GM19467 (cell line): ENCODE data around the gene CCDC158.
"Not testable (repeated sequence)": the region's sequence is repeated elsewhere in the genome, so short reads cannot be mapped to it uniquely, and the experiment has no call there.

Experiments
- ATAC-seq: cut with Tn5 transposase; IDR thresholded peaks from one replicate; pipeline ENCODE4 v1.9.1; 2021; ENCODE audit warnings: mild to moderate bottlenecking, moderate library complexity; ENCODE audit not compliant: unreplicated experiment

CCDC158 gene

DNA sequence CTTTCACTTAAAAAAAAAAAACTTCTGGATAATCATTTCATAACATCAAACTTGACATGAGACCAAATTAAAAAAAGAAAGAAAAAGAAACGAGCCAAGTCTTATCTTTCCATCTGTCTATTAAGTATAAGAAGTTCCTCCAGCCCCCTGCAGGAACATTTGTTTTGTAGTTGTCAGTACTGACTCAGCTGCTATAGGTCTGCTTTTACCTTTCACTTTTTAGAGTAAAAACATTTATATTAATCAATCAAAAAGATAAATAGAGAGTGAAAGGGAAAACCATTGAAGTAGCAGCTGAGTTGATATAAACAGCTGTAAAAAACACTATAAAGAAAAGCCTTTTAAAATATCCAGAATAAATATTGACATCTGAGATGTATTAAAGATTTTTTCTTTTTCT is 46.1 kb downstream of the CCDC158 start:
- no peak for ATAC-seq

DNA sequence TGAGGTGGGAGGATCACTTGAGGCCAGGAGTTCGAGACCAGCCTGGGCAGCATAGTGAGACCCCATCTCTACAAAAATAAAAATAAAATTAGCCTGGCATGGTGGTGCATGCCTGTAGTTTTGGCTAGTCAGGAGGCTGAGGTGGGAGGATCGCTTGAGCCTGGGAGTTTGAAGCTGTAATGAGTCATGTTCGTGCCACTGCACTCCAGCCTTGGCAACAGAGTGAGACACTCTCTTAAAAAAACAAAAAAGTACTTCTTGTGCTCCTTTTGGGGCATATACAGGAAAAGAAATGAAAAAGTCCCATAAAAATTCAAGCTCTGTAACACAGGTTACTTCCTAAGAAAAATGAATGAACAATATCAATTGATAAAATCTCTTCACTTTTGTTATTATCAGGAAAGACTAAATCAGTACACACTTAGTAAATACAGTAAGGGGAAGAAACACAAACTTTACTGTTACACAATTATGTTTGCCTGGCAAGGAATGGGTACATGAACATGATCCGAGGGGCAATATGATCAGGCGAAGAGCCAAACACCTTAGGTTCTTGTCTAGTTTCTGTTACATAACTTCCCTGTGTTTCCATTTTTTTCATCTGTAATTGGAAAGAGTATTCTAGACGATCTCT is 46.9 kb downstream of the CCDC158 start:
- ATAC-seq: no peak

DNA sequence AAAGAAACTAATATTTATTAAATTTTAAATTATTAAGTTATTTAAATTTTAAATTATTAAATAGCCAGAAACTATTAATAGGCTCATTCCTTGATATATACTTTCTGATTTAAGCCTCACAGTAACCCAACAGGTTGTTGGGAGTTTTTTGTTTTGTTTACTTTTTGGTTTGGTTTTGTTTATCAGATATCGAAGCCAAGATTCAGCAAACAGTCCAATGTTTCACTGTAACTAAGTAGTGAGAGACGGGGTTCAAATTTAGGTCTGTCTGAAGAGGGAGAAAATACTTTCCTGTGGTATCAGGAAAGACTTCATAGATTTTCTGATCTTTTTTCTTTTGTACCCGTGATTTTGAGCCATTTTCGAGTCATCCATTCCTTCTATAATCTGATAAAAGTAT is 54.2 kb downstream of the CCDC158 start:
- ATAC-seq: no peak

DNA sequence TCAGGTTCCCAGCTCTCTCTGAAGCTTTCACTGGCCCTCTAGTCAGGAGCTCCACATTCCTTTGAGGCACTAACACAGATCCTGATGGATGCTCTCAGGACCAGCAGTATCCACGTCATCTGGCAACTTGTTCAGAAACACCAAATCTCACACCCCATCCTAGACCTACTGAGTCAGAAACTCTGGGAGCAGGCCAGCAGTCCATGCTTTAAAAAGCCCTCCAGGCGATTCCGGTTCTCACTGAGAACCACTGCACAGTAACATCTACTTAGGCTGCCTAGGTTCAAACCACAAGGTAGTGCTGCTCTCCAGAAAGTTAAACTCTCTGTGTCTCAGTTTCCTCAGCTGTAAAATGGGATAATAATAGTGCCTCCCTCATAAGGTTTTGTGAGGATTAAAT is 55.3 kb downstream of the CCDC158 start:
- ATAC-seq: no peak

GRCh38 chr4:76364763-76365162 is 56.2 kb downstream of the CCDC158 start:
- ATAC-seq: no peak

- no peak for ATAC-seq
These were observed 57.2 kb downstream of the CCDC158 start for GRCh38 chr4:76363556-76364290.

DNA sequence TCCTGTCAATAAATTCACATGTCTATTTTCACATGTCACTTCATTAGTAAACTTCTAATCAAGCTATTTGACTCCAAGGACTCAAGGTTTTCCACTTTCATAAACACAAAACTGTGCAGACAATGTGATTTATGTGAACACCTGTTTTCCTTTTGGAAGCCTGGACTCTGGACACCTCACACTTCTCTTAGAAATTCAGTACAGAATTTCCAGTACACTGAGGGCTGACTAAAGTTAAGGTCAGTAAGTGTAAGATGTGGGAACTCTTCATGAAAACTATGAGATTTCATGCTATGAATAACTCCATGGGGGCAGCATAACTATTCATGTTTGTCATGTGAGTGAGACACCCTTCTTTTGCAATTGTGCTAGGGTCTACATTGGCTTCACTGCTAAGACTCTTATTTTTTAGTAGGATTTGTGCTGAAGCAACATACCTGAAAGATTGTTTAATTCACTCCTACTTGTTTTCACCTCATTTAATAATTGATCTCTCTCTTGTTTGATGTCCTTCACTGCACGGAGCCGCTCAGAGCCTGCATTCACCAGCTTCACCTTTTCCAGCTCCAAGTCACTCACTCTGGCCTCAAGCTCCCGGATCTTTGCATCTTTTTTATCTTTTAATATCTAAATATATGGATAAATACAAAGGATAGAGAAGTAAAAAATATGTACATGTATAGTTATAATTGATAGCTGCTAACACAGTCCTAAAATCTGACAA is 59.1 kb downstream of the CCDC158 start:
- ATAC-seq: no peak

DNA sequence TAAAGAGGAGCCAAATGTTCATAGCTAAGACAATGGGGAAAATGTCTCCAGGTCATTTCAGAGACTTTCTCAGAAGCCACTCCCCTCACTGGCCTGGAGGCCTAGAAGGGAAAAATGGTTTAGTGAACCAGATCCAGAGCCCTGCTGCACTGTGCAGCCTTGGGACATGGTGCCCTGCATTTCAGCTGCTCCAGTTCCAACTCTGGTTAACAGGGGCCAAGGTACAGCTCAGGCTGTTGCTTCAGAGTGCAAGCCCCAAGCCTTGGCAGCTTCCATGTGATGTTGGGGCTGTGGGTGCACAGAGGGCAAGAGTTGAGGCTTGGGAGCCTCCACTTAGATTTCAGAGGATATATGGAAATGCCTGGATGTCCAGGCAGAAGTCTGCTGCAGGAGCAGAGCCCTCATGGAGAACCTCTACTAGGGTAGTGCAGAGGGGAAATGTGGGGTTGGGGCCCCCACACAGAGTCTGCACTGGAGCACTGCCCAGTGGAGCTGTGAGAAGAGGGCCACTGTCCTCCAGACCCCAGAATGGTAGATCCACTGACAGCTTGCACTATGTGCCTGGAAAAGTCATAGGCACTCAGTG is 61.0 kb downstream of the CCDC158 start:
- not testable (repeated sequence) for ATAC-seq

- ATAC-seq: no peak
These were observed 63.0 kb downstream of the CCDC158 start for GRCh38 chr4:76357981-76358380.

- ATAC-seq: no peak
These were observed 66.1 kb downstream of the CCDC158 start for GRCh38 chr4:76354517-76355473.

DNA sequence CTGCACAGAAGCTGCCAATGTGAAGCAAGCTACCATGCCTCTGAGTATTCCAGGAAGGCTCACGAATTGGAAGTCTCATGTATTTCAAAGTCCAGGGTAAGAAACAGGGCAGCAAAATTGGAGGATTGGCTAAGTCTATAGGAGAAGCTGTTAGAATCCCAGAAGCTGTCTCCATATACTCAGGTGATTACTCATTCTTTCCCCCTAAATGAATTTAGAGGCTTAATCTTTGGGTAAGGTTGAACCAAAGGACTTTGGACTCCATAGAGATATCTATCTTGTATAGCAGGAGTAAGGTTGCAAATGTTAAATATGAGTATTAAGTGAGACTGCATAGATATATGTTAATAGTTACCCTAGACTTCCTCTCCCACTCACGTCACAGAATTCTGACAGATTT is 78.1 kb downstream of the CCDC158 start:
- no peak for ATAC-seq

DNA sequence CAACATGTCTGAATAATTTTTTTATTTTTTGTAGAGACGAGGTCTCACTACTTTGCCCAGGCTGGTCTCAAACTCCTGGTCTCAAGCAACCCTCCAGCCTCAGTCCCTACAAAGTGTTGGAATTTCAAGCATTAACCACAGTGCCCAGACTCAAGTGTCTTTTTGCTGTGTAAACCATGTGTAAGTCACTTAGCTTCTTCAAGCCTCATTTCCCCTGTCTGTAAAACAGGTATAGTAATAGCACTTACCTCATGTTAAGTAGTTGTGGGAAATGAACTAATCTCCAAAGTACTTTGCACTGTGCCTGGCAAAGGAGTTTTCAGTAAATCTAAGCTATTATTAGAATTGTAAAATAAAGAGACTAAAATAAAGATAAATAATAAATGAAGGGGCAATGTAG is 78.8 kb downstream of the CCDC158 start:
- no peak for ATAC-seq

- ATAC-seq: no peak
These were observed 79.9 kb downstream of the CCDC158 start for GRCh38 chr4:76341063-76341462.

DNA sequence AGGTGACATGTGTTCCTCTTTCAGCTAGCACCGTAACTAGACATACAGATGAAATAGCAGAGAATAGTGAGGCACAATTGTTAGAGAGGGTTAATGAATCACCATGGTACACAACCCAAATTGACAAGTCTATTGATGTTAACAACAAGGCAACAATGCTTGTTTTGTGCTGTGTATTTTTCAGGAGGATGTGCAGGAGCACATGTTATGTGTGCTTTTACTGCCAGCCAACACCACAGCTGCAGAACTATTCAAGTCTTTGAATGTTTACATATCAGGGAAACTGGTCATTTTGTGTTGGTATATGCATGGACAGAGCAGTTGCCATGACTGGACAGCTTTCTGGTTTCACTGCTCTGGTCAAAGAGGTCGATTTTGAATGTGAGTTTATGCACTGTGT is 81.6 kb downstream of the CCDC158 start:
- ATAC-seq: no peak

- ATAC-seq: no peak
These were observed 86.1 kb downstream of the CCDC158 start for GRCh38 chr4:76334885-76335284.

GRCh38 chr4:76326515-76326914 is 94.4 kb downstream of the CCDC158 start:
- no peak for ATAC-seq

GRCh38 chr4:76325072-76325471 is 95.9 kb downstream of the CCDC158 start:
- no peak for ATAC-seq

GRCh38 chr4:76322236-76322635 is 98.7 kb downstream of the CCDC158 start:
- ATAC-seq: no peak

GRCh38 chr4:76316131-76316530 is 104.8 kb downstream of the CCDC158 start:
- no peak for ATAC-seq

- no peak for ATAC-seq
These were observed 105.5 kb downstream of the CCDC158 start for GRCh38 chr4:76315267-76315918.
